HepG2 (cell line): ENCODE results near the gene SPG7. TPM values are rescaled to one million over a fixed set of nuclear protein-coding genes. Genes with fewer than 3 reads are reported as not detected.

Experiments
- AKNA ChIP-seq: sonication (generic); formaldehyde crosslinking; IDR thresholded peaks from 2 replicates; pipeline ENCODE4 v1.4.0; 2020; ENCODE audit warnings: missing genetic modification reagents, borderline replicate concordance
- ATF6 ChIP-seq: sonication (generic); formaldehyde crosslinking; conservative IDR thresholded peaks from 2 replicates; pipeline ENCODE4 v1.4.0; 2020; ENCODE audit warnings: missing genetic modification reagents
- ATRX ChIP-seq: sonication (generic); formaldehyde crosslinking; IDR thresholded peaks from 2 replicates; pipeline ENCODE4 v1.4.0; 2020; ENCODE audit warnings: missing genetic modification reagents, borderline replicate concordance
- CBX2 ChIP-seq, 2 experiments: fragments of 200-600 bp in 1 of 2; sonication (generic); formaldehyde crosslinking in 1 of 2; IDR thresholded peaks; 2 replicates each; pipeline versions ENCODE4 v1.7.0 to v1.8.1; 2018 to 2022; ENCODE audit warnings: low read depth in 2 of 2, low read length in 1 of 2, mild to moderate bottlenecking in 1 of 2, missing genetic modification reagents in 1 of 2
- ELK4 ChIP-seq: sonication (generic); formaldehyde crosslinking; IDR thresholded peaks from 2 replicates; pipeline ENCODE4 v1.9.0; 2021; ENCODE audit warnings: missing genetic modification reagents, borderline replicate concordance
- HMG20B ChIP-seq: conservative IDR thresholded peaks from 2 replicates; pipeline ENCODE4 v1.6.1; 2016; ENCODE audit warnings: missing genetic modification reagents, missing compliant biosample characterization
- KAT8 ChIP-seq: IDR thresholded peaks from 2 replicates; pipeline ENCODE4 v1.6.1; 2016; ENCODE audit warnings: missing genetic modification reagents, missing compliant biosample characterization
- MXD4 ChIP-seq: IDR thresholded peaks from 2 replicates; pipeline ENCODE4 v1.6.1; 2016; ENCODE audit warnings: mild to moderate bottlenecking, missing biosample characterization, missing genetic modification reagents
- ZFP36L1 ChIP-seq: sonication (generic); formaldehyde crosslinking; IDR thresholded peaks from 2 replicates; pipeline ENCODE4 v1.8.0; 2022; ENCODE audit warnings: mild to moderate bottlenecking, missing genetic modification reagents, moderate library complexity
- ZHX1 ChIP-seq: sonication (generic); formaldehyde crosslinking; IDR thresholded peaks from 2 replicates; pipeline ENCODE4 v1.8.1; 2022; ENCODE audit warnings: low read depth, mild to moderate bottlenecking, missing genetic modification reagents
- ZNF556 ChIP-seq: sonication (generic); formaldehyde crosslinking; IDR thresholded peaks from 2 replicates; pipeline ENCODE4 v1.4.0; 2020; ENCODE audit warnings: mild to moderate bottlenecking, missing genetic modification reagents, borderline replicate concordance
- ZNF597 ChIP-seq: sonication (generic); formaldehyde crosslinking; IDR thresholded peaks from 2 replicates; pipeline ENCODE4 v1.5.0; 2020; ENCODE audit warnings: missing genetic modification reagents
- ZNF704 ChIP-seq: sonication (generic); formaldehyde crosslinking; IDR thresholded peaks from 2 replicates; pipeline ENCODE4 v1.8.1; 2023; ENCODE audit warnings: mild to moderate bottlenecking, inconsistent platforms, moderate library complexity, missing genetic modification reagents, borderline replicate concordance
- ZSCAN12 ChIP-seq: sonication (generic); formaldehyde crosslinking; IDR thresholded peaks from 2 replicates; pipeline ENCODE4 v1.9.0; 2021; ENCODE audit warnings: mild to moderate bottlenecking, missing genetic modification reagents
- polyA plus RNA-seq, 8 experiments: library from polyadenylated mRNA; depleted of rRNA in 3 of 8; stranded (reverse) in 7 of 8; unstranded in 1 of 8; fragments of >200 nt; fragmentation: Illumina TruSeq in 4 of 8; extraction: Trizol in 4 of 8; gene quantifications; 2 replicates each; pipeline versions ENCODE4 v1.2.1 to v1.2.3, GENCODE V29; 2011 to 2016; ENCODE audit warnings: low read depth in 4 of 8, missing spikeins in 1 of 8, mixed read lengths in 1 of 8; ENCODE audit not compliant: insufficient read depth in 1 of 8
- total RNA-seq, 5 experiments: library from RNA; depleted of rRNA; stranded (reverse); fragments of >200 nt; fragmentation: Illumina TruSeq; extraction: Trizol; gene quantifications; 2 replicates each; pipeline ENCODE4 v1.2.3, GENCODE V29; 2016; ENCODE audit warnings: low read depth in 1 of 5

The SPG7 gene
- total and polyA plus RNA-seq, 2 of the 13 experiments (the other 11 are each of a cell fraction or from before 2014, with no cell fraction given) = 66.0 to 136 TPM

GRCh38 chr16:89502081-89502843 is 5.9 kb upstream of the SPG7 start (continued):
- TF ChIP-seq AKNA (CRISPR knock-in tag) (no peak), ATRX (no peak), ZHX1 (no peak), MXD4 (0 out of 2 replicates have a peak, but pooled peaks have one; percentile 11), KAT8 (CRISPR knock-in tag) (no peak), ZNF556 (CRISPR knock-in tag) (0 out of 2 replicates have a peak, but pooled peaks have one; percentile 25), HMG20B (CRISPR knock-in tag) (no peak), ZFP36L1 (CRISPR knock-in tag) (no peak), ZSCAN12 (CRISPR knock-in tag) (no peak), CBX2 (IDR thresholded peaks at IDR 0.05; ENCODE audit: low read depth, low read length) (no peak), CBX2 (CRISPR knock-in tag; IDR thresholded peaks at IDR 0.05; ENCODE audit: low read depth) (no peak), ELK4 (CRISPR knock-in tag) (no peak), ZNF597 (no peak), ATF6 (CRISPR knock-in tag) (no peak), ZNF704 (CRISPR knock-in tag) (no peak)
